HG03575 (cell line): ENCODE data around the gene COL23A1.
"Not testable (repeated sequence)": the region's sequence is repeated elsewhere in the genome, so short reads cannot be mapped to it uniquely, and the experiment has no call there.

Experiments used
- ATAC-seq: cut with Tn5 transposase; IDR thresholded peaks from one replicate; pipeline ENCODE4 v1.9.1; 2021; ENCODE audit not compliant: unreplicated experiment, insufficient number of reproducible peaks, low FRiP score; ENCODE audit errors: extremely low read depth

The COL23A1 gene

DNA sequence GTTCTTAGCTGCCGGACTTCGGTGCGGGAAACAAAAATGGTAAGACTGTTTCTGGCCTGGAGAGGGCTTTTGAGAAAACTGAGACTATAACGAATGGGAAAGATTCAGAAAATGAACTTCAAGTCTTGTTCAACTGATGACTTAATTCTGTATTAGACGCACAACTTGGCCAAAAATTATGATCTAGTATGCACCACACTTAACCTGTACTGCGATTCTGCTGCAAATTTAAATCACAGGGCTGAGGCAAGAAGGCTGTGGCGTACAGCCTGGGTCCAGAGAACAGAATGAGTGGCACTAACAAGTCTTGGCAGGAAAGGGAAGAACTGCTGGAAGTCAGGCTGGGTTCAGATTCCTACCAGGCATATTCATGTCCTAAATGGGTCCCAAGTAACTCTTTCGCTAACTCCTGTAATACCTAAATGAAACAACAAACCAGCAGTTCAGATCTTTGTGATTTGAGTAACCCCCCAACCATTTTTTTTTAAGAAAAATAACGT lies 781 bp upstream of the COL23A1 start:
- ATAC-seq: no peak

DNA sequence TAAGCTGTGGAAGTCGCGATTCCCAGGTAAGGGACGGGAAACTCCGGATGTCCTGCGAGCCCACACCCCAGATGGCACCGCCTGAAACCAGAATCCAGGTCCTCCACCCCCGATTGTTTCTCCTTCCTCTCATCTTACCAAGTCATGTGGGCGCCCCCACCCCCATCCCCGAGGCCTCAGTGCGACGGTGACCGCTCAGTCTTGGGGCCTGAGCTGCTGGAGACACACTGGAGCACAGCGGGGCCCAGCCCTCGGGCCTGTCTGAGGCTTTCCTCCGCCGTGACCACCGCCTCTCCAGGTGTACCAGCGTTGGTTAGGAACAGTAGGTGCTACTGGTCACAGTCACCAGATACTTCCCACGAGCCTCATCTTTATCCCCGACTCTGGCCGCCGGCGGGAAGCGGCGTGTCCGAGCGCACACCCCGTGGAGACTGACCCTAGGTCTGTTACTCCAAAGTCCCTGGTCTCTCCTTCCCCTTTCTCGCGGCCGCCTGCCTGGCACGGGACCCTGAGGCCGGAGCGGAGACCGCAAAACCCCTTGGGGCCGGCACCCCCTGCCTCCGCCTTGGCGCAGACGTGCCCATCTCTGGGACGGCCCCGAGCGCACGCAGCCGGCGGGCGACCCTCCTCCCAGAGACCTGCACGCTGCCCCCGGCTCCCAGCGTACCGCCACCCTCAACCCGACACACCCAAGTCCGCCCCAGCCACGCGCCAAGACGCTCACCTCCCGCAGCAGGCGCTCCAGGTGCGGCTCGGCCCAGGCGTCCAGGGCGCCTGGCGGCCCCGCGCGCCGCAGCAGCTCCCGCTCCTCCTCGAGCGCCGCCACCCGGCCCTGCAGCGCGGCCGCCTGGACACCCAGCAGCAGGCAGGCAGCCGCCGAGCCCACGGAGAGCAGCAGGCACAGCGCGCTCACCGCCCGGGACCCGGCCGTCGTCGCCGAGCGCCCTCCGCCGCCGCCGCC lies 733 bp downstream of the COL23A1 start:
- ATAC-seq: no peak

DNA sequence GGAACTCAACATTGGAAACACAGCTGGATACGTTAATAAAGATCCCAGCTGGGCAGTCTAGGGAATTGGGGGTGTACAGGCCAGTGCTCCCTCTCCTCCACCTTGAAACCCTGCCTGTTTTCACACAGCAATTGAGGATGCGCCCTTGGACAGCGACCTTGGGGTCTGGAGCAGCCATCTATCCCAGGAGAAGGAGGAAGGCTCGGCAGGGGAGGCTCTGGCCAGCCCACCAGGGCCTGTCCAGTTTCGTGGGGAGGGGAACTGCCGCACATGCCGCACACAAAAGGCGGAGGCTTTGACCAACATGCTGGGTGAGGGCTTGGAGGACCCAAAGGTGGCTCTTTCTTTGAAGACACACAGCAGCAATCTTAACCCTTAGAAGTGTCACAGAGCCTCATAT lies 1.4 kb downstream of the COL23A1 start:
- no peak for ATAC-seq

DNA sequence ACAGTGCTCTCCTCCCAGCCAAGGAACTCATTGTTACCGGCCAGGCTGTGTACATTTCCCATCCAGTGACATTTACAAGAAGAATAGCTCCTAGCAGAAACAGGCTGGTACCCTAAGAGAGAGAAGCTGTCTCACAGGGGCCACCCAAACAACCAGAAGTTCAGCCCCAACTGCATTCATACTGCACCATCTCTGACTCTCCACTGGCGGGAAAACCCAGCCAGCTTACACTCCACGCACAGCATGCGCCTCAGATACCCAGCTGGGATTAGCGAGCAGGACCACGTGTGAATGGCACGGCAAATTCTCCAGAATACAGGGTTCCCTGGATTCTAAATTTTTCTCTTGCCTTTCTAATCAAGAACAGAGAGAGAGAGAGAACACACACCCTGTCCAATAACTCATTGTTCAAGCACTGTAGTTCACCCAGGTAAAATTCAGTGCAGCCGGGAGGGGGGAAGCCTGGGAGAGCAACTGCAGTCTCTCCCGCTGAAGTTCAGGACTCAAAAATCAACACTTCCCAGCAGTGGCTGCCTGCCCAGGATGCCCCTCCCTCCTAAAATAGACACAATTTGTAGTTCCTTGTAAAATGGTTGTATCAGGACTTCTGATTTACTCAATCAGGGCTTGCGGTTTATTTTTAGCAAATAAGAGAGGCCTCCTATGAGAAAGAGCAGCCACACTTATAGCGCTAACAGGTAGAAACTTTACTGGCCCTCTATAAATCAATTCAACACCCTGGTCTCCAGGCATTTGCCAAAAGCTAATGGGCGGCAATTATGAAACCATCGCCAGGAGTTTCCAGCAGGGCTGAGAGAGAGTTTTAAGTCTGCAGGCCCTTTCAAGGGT lies 2.2 kb downstream of the COL23A1 start:
- no peak for ATAC-seq

DNA sequence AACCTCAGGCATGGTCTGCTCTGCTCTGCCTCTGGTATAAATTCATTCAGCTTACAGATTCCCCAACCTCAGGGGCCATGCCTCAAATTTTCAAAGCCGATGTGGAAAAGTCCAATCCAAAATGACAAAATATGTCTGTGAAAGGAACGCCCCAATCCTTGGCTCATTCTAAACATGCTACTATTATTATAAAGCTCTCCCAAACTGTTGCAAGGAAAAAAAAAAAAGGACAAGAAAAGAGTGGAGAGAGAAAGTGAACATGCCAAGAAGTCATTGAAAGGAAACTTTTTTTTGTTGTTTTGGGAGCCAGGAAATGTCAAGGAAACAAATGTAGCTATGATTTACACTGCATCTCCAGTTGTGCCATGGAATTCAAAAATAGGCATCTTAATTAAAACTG lies 3.8 kb downstream of the COL23A1 start:
- no peak for ATAC-seq

DNA sequence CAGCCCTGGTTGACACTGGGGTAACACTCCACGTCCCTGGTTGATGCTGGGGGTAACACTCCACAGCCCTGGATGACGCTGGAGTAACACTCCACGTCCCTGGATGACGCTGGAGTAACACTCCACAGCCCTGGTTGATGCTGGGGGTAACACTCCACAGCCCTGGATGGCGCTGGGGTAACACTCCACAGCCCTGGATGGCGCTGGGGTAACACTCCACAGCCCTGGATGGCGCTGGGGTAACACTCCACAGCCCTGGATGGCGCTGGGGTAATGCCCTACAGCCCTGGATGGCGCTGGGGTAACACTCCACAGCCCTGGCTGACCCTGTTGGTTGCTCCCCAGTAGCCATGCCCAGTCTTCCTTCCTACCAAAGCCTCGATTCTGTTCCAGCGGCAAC lies 4.8 kb downstream of the COL23A1 start:
- not testable (repeated sequence) for ATAC-seq

- ATAC-seq: no peak
Observed at GRCh38 chr5:178583279-178583678, 6.9 kb downstream of the COL23A1 start.

DNA sequence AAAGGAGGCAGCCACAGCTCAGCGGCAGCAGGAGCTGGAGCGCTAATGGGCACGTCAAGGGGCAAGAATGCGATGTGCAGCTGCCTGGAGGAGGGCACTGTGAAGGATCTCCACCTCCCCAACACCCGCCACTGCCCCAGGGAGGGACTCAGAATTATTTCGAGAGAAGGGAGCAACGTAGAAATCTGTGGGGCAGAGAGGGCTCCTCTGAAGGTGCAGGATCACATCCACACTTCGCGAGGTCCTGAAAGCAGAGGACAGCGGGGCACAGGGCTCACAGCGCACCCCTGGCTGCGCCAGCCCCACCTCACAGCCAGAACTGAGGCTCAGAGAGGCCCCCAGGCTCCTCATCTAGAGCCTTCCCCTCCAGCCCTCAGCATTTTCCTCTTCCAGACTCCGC lies 7.9 kb downstream of the COL23A1 start:
- ATAC-seq: no peak

GRCh38 chr5:178581621-178582020 lies 8.6 kb downstream of the COL23A1 start:
- no peak for ATAC-seq

- ATAC-seq: no peak
Observed at GRCh38 chr5:178580271-178580955, 9.8 kb downstream of the COL23A1 start.

DNA sequence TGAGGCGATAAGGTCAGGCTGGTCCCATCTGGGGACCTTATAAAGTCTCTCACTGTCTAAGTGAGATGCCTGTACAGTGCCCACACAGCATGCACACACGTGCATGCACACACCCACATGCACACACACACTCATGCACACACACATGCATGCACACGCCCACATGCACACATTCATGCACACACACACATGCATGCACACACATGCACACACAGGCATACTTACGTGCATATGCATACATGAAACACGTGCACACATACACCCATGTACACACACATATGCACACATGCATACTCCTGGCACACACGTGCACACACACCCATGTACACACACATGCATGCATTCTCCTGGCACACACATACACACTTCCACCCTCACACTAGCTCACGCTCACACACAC lies 12.2 kb downstream of the COL23A1 start:
- ATAC-seq: no peak

- no peak for ATAC-seq
Observed at GRCh38 chr5:178577376-178577839, 12.8 kb downstream of the COL23A1 start.

- no peak for ATAC-seq
Observed at GRCh38 chr5:178576591-178577351, 13.4 kb downstream of the COL23A1 start.

DNA sequence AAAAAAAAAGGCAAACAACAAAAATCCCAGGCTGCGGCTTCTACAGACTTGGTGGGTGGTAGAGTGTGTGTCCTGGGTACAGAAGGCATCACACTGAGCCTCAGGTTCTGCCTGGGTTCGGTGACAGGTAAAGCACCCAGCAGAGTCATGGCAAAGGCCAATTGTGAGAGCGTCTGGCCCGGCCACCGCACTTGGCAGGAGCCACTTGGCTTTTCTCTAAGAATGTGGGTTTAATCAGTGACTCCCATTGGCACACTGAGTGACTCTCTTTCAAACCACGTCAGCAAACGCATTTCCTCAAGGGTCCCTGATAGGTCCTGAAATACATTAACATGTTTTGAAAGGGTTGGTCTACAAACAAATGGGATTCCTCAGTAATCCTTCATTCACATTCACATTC lies 17.0 kb downstream of the COL23A1 start:
- ATAC-seq: no peak

GRCh38 chr5:178572617-178573016 lies 17.6 kb downstream of the COL23A1 start:
- ATAC-seq: no peak

GRCh38 chr5:178569485-178569884 lies 20.7 kb downstream of the COL23A1 start:
- ATAC-seq: no peak

- ATAC-seq: no peak
Observed at GRCh38 chr5:178564811-178565550, 25.2 kb downstream of the COL23A1 start.

DNA sequence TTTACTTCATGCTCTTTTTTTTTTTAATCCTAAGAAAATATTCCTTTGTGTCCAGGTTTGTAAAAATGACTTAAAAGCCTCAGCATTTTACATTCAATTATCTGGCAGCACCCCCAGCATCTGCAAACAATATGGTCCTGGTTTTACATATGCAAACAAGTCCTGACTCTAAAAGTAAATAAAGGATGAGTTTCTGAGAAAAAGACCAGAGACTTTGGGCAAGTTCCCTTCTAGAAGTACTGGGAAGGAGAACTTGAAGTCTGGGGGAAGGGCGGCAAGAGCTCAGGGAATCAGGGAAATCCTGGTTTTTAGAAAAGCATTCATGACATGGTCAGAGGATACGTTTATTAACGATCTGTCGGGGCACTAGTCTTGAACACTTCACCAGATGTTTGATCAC lies 25.8 kb downstream of the COL23A1 start:
- no peak for ATAC-seq
